Measurements from ENCODE around the gene STK40. TPM values are rescaled to one million over a fixed set of nuclear protein-coding genes. Genes with fewer than 3 reads are reported as not detected.

STK40 gene
- total and polyA plus RNA-seq, 9 of the 15 experiments (the other 6 are each of a cell fraction or from before 2014, with no cell fraction given): 0.69 to 94.3 (median 39.1) TPM

- no peak for TF ChIP-seq SLC30A9 (CRISPR knock-in tag; IDR thresholded peaks at IDR 0.05)
- no peak for TF ChIP-seq PRDM10 (IDR thresholded peaks at IDR 0.05; ENCODE audit: partially characterized antibody)
- Histone ChIP-seq H3K4me1 (replicated peaks in 1 of 2; ENCODE audit: control insufficient read depth in 2 of 2, insufficient read depth in 2 of 2, low read length in 2 of 2) (peaks cover 15 to 18% of the 10 kb centered on the region in 2 experiments; a peak in 3 of 5 replicates), H3K36me3 (ENCODE audit: control insufficient read depth, insufficient read depth, low read length) (peaks cover 64% of the 10 kb centered on the region), H3K79me2 (ENCODE audit: control insufficient read depth, insufficient read depth, low read length) (peaks cover 50% of the 10 kb centered on the region), H3K27me3 (ENCODE audit: control insufficient read depth in 2 of 2, insufficient read depth in 2 of 2, low read length in 2 of 2) (no peaks in the 10 kb centered on the region), H2AFZ (ENCODE audit: low read depth, low read length) (no peak overlapping the region), H3K4me3 (no peak overlapping the region), H3K27ac (ENCODE audit: extremely low read depth, low read depth, low read length) (no peak overlapping the region), H3K4me2 (ENCODE audit: insufficient read depth, low read length) (no peak overlapping the region), H4K20me1 (replicated peaks; ENCODE audit: control insufficient read depth, insufficient read depth, low read length) (0 out of 2 replicates have a peak, but pooled peaks cover 6% of the 10 kb centered on the region), H3K9ac (ENCODE audit: insufficient read depth in 1 of 2, low read depth in 2 of 2, low read length in 2 of 2) (no peak overlapping the region), H3K9me1 (ENCODE audit: control insufficient read depth, insufficient read depth, low read length) (peaks cover 11% of the 10 kb centered on the region), H3K9me3 (replicated peaks; ENCODE audit: control insufficient read depth, insufficient read depth, low read depth, low read length) (no peaks in the 10 kb centered on the region)
- WGBS (ENCODE audit: insufficient coverage, low coverage, missing lambda C conversion rate): 100% methylated on average over 1 of the region's 1 CpG
- FAIRE-seq (no peak), ATAC-seq (no peak), DNase-seq (ENCODE audit: extremely low read depth in 1 of 4, low spot score in 3 of 4) (no peak)
- in situ Hi-C loops (cut with MboI) (no loop called here), intact Hi-C loops (cut with micrococcal nuclease) (no loop called here)
- CTCF ChIA-PET (ENCODE audit: low intra/inter-chr PET ratio): no interaction called here
- no TSS peak for BruUV-seq (replicated peaks)
- POLR2A ChIA-PET: interaction anchor here (1.0 kb wide), 1 partner anchor 13 kb away, joined by 4 read pairs; no protein-coding TSS in a partner anchor
Measured at GRCh38 chr1:36365381-36365780, 20.3 kb downstream of the STK40 start.
